Renal cortical epithelial cell (primary cell): ENCODE data around the gene CT47A7. TPM values are rescaled to one million over a fixed set of nuclear protein-coding genes. Genes with fewer than 3 reads are reported as not detected.
"Not testable (repeated sequence)": the region's sequence is repeated elsewhere in the genome, so short reads cannot be mapped to it uniquely, and the experiment has no call there.

Experiments
- DNase-seq: peaks from one replicate; pipeline ENCODE4 v3.0.0-alpha.2; 2011; ENCODE audit warnings: low read depth
- total RNA-seq: library from RNA; depleted of rRNA; stranded (reverse); fragments of >200 nt; gene quantifications from 2 replicates; pipeline ENCODE4 v1.2.3, GENCODE V29; 2014

Gene CT47A7
- not detected in 2 replicates for total RNA-seq

DNA sequence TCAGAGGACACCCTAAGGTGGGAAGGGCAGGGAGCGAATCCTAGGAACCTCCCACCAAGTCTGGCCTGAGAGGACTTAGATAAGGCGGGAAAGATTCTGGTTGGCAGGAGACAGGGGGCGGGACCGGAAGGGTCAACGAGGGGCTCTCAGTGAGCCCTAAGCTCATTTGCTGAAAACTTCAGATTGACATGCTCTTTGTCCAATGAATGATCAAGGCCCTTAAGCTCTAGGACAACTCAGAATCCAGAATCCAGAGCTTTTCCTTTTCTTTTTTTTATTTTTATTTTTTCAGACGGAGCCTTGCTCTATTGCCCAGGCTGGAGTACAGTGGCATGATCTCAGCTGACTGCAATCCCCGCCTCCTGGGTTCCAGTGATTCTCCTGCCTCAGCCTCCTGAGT lies at the start of gene CT47A7:
Gene CT47A7 (minus strand): TSS at position 101 of the 400 bp plus-strand sequence. CDS start 255 bp downstream, outside the sequence.
- DNase-seq, result not testable (repeated sequence)

- peak; percentile 46 for DNase-seq
These were observed 44.2 kb upstream of the CT47A7 start for GRCh38 chrX:121000589-121000988.

DNA sequence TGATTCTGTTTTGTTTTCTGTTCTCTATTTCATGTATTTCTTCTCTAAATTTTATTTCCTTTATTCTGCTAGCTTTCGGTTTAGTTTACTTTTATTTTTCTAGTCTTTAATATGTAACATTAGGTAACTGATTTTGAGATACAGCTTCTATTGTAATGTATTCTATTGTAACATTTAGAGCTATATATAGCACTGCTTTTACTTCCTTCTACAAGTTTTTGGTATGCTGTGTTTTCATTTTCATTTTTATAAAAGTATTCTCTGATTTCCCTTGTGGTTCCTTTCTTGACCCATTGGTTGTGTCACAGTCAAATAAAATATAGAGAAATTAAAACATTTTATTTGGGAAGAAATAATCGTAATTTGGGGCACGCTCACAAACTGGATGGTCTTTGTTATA lies 43.0 kb upstream of the CT47A7 start:
- DNase-seq, result no peak

DNA sequence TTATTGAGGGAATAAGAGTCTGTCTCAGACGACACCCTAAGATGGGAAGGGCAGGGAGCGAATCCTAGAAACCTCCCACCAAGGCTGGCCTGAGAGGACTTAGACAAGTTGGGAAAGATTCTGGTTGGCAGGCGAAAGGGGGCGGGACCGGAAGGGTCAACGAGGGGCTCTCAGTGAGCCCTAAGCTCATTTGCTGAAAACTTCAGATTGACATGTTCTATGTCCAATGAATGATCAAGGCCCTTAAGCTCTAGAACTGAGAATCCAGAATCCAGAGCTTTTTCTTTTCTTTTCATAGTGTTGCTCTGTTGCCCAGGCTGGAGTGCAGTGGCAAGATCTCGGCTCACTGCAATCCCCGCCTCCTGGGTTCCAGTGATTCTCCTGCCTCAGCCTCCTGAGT lies 29.3 kb upstream of the CT47A7 start, which contains the start of gene CT47A1:
Gene CT47A1 (minus strand): TSS at position 101 of the 400 bp plus-strand sequence. CDS start 231 bp downstream, outside the sequence.
- not testable (repeated sequence) for DNase-seq

Other genes with a start within 250 kb of the CT47A7 start
- gene CT47B1, start 80.7 kb downstream of the CT47A7 start, total RNA-seq, result not detected in 2 replicates
- gene CT47A11, start 19.4 kb downstream of the CT47A7 start, total RNA-seq, result not detected in 2 replicates
- not detected in 2 replicates for gene CT47A10, start 14.6 kb downstream of the CT47A7 start, total RNA-seq
- not detected in 2 replicates for gene CT47A9, start 9.7 kb downstream of the CT47A7 start, total RNA-seq
- not detected in 2 replicates for gene CT47A8, start 4.9 kb downstream of the CT47A7 start, total RNA-seq
- gene CT47A6, start 4.9 kb upstream of the CT47A7 start, total RNA-seq, result not detected in 2 replicates
- not detected in 2 replicates for gene CT47A5, start 9.7 kb upstream of the CT47A7 start, total RNA-seq
- not detected in 2 replicates for gene CT47A4, start 14.6 kb upstream of the CT47A7 start, total RNA-seq
- not detected in 2 replicates for gene CT47A3, start 19.5 kb upstream of the CT47A7 start, total RNA-seq
- gene CT47A2, start 24.3 kb upstream of the CT47A7 start, total RNA-seq, result not detected in 2 replicates
- gene CT47A1, start 29.2 kb upstream of the CT47A7 start, total RNA-seq, result not detected in 2 replicates
- 2.9 and 3.5 TPM in 2 replicates for gene GLUD2, start 91.0 kb upstream of the CT47A7 start, total RNA-seq